Daoy (cell line): Measurements from ENCODE around the gene ZMAT5. TPM values are rescaled to one million over a fixed set of nuclear protein-coding genes. Genes with fewer than 3 reads are reported as not detected.

ENCODE experiments used
- DNase-seq: peaks from one replicate; pipeline ENCODE4 v3.0.0-alpha.2; 2015; ENCODE audit warnings: low read depth
- total RNA-seq: library from RNA; depleted of rRNA; stranded (reverse); fragments of >200 nt; shearing (Covaris generic); gene quantifications from 2 replicates; pipeline ENCODE4 v1.2.3, GENCODE V29; 2014

ZMAT5 gene
- total RNA-seq, 1 experiment from 2014 or later, result 25.8 TPM

DNA sequence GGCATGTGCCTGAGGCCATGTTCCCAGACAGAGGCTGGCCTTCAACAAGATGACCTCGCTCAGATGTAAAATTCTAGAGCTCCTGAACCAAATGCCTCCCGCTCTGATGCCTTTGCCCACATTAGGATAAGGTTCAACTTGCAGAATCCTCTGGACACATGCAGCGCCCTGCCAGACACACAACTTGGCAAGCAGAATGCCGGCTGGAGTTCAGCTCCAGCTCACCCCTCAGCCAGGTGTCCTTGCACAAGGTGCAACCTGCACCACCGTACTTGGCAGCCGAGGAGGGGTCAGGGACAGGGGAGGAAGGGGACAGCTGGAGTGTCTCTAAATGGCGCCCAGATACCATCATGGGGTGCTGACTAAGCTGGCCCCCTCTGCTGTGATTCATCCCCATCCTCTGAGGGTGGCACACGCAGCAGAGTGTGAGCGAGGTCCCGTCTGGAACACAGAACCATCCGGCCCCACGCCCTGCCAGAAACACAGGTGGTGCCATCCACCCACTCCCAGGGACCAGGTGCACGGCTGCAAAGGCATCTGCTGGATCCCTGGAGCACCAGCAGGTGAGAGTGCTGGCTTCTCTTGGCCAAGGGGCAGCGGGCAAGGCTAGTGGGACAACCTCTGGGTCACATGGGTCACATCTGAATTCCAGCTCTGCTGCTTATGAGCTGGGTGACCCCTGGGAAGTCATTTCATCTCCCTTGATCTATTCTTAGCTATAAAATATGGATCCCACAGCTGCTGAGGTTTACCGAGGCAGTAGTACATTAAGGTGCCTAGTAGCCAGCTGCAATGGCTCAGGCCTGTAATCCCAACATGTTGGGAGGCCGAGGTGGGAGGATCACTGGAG is 12.8 kb downstream of the ZMAT5 start:
- DNase-seq, result no peak

DNA sequence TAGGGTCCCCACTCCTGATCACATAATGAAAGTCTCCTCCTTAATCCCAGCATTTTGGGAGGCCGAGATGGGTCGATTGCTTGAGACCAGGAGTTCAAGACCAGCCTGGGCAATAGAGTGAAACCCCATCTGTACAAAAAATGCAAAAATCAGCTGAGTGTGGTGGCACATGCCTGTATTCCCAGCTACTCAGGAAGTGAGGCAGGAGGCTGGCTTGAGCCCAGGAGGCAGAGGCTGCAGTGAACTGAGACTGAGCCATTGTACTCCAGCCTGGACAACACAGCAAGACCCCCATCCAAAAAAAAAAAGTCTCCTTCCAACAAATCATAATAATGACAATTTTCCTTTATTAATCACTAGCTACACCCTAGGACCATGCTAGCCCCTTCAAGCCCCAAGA is 15.1 kb downstream of the ZMAT5 start:
- no peak for DNase-seq

DNA sequence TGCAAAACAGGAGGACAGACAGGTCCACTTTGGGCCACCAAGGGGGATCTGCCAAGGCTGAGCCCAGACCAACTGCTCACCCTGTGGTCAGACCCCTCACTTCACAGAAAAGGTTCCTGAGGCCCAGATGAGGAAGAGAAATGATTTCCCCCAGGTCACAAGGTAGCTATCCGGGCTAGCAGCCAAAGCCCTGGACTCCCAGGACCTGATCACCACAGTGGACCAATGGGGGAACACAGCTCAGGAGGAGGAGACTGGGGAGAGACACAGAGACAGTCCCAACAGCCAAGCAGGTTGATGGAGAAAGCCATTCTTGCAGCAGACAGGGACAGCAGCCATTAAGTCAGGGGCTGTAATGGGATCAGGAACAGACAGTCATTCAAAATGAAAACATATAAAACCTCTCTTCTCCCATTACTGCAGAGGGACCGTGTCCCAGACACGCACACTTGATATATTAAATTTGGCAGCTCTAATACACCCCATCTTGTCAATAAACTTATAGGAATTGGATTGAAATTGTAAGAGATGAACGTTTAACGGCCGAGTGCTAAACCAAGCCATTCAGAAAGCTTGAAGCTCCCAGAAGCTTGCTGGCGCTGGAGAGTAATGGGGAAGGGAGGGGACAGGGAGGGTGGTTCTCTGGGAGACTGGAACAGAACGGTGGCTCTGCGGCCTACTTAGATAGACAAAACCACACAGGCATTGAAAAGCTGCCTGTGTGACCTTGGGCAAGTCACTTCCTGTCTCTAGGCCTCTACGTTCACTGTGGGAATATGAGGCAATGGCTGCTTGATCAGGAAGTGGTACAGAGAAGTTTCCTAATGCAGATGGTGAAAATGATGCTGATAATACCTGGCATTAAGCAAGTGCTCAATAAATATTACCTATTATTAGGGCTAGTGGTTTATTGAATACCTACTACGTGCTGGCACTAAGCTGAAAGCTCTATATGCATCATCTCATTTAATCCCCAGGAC is 16.0 kb downstream of the ZMAT5 start:
- DNase-seq, result no peak

DNA sequence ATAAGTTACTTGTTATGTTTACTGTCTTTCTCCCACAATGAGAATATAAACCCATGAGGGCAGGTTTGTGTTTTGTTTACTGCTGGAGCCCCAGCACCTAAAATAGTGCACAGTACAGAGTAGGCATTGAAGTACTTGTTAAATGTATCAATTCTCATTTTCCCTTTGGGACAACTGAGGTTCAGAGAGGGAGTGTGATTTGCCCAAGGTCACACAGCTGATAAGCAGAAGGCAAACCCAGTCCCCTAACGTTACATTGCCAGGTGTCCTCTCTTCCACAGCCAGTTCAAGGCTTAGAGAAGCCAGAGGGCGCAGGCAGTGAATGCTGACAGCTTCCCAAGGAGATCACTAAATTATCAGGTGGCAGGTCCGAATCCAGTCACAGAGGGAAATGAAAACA is 16.8 kb downstream of the ZMAT5 start:
- DNase-seq, result no peak

DNA sequence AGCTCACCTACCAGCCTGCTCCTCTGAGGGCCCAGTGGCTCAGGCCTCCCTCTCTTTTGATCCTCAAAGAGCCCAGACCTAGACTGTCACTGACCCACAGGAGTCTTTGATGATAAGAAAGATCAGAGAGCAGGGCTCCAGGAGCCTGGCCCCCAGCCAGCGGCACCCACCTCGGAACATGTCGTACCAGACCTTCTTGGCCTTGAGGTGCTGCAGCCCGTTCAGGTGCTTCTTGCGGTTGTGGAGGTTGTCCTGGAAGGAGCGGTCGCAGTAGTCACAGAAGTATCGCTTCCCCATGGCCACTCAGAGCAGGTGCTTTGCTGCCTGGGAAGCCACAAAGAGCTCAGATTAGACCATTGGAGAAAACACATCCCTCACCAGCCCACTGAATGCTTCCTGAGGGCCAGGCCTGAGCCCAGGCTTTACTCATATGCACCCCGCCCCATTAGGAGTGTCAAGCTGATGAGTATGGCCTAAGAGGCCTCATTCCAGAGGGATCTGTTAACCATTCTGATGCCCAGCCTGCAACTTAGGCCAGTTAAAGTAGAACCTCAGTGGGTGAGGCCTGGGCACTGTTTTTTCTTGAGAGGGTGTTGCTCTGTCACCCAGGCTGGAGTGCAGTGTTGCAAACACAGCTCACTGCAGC is 18.4 kb downstream of the ZMAT5 start:
- DNase-seq, result no peak

DNA sequence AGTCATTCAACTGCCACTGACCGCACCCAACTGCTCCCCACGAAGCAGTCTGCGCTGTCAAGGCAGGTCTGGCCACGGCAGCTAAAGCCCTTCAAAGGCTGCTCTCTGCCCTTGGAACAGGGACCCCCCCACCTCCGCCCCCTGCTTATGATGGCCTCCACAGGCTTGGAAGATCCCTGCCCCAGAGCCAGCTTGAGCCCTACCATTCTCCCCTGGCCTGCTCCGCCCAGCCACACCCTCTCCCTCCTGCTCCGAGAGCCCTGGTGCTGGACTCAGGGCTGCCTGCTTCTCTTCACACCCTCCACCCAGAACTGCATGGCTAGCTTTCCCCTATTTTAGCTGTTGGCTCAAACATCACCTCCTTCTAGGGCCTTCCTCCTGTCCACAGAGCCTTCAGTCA is 19.0 kb downstream of the ZMAT5 start:
- DNase-seq, result no peak

DNA sequence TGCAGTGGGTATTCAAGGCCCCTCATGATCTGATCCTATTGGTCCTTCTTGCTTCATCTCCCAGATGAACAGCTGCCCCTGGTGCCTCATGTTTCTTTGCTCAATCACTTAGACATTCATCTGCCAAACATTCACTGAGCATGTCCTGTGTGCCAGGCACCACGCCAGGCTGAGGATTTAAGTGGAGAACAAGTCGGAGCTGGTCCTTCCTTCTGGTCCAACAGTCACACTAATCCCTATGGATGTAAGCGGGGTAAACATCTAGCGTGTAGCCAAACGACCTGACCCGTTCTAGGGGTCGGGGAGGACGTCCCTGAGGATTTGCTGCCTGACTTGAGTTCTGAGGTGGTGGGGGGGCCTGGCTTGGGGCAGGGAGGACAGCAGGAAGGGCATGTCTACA is 21.9 kb downstream of the ZMAT5 start:
- DNase-seq, result no peak

DNA sequence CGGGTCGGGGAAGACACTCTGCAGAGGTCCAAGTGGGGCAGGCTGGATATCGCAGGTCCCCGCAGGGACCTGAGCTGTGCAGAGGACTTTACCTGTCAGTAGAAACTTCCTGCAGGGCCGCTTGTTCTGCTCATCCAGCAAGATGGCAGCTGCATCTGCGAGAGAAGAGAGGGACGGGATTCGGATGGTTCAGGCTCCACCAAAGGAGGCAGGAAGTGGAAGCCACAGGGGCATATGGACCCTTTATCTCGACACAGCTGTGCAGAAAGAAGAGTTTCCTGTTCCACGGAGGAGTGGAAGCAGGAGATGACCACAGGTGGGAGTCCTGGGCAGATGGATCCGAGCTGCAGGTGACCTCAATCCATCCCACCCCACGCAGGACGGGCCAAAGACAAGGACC is 24.5 kb downstream of the ZMAT5 start:
- no peak for DNase-seq

DNA sequence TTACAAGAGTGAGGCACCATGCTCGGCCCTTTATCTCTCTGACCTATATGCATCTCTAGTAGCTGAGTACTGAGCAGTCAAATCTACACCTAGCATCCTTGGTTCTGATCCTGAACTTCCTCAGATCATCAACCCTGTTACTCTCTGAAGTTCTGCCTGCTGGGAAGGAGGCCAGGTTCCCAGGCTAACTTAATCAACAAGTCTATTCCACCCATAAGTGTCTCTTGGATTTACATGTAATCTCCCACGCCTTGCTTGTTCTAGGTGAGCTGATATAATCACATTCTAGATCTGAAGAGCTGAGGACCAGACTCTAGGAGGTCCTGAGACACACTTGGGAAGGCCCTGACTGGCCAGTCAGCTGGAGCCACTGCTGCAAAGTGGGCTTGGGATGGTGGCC is 24.9 kb downstream of the ZMAT5 start:
- DNase-seq, result no peak

DNA sequence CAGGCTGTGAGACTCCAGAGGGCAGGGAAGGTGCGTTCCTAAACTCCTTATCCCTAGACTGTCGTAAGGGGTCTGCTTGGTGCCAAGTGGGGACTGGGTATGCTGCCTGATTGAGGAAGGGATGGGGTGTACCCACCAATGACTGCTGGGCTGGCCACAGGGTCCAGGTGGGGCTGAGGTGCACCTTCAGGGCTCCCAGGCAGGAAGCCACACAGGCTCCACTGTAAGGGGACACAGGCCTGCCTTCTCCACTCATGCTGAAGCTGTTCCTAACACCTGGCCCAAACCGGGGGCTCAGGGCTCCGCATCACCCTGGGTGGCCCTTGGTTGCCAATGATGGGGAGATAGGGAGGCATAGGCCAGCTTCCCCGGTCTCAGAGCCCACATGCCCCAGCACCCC is 26.6 kb downstream of the ZMAT5 start:
- DNase-seq, result no peak

DNA sequence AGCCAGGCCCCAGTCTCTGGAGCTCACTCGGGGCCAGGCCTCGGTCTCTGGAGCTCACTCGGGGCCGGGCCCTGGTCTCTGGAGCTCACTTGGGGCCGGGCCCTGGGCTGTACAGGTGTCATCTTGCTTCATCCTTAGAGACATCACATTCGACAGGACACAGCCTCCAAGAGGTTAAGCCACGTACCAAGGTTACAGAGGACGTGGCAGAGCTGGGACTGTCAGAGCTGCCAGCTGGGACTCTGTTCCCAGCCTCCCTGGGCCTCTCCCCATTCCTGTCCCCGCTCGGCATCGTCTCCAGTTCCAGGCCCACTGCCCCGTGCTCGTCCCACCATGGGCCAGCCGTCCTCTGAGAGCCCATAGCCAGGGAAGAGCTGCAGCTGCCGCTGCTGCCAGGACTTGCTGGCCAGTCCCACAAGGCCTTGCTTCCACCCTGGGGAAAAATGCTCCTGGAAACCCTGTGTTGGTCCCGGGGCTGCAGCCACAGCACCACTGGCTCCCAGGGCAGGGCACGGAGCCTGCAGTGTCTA is 27.4 kb downstream of the ZMAT5 start:
- DNase-seq, result no peak

DNA sequence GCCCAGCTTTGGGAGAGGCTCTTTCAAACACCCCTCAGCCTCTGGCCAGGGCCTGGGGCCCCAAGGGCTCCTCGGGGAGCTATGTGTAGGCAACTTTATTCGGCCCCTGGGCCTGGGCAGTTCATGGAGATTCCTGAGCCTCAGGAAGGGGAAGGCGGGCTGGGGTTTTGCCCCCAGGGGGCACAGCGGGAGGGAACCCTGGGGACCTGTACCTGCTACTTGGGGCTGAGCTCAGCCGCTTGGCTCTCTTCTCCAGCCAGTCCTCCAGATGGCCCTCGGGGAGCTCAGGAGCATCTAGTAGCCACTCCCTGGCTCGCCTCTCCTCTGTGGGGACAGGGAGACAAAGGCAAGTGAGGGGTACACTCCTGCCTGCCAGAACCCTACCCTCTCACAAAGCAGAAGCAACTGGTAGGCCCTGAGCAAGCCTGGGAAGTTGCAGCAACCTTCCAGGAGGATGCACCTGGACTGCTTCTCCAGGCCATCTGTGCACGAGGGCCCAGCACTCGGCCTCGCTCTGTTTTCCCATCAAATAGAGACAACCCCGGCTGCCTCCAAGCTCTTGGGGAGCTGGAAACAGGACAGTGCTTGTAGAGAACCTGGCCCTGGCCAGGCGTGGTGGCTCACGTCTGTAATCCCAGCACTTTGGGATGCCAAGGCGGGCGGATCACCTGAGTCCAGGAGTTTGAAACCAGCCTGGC is 28.5 kb downstream of the ZMAT5 start:
- DNase-seq, result no peak

DNA sequence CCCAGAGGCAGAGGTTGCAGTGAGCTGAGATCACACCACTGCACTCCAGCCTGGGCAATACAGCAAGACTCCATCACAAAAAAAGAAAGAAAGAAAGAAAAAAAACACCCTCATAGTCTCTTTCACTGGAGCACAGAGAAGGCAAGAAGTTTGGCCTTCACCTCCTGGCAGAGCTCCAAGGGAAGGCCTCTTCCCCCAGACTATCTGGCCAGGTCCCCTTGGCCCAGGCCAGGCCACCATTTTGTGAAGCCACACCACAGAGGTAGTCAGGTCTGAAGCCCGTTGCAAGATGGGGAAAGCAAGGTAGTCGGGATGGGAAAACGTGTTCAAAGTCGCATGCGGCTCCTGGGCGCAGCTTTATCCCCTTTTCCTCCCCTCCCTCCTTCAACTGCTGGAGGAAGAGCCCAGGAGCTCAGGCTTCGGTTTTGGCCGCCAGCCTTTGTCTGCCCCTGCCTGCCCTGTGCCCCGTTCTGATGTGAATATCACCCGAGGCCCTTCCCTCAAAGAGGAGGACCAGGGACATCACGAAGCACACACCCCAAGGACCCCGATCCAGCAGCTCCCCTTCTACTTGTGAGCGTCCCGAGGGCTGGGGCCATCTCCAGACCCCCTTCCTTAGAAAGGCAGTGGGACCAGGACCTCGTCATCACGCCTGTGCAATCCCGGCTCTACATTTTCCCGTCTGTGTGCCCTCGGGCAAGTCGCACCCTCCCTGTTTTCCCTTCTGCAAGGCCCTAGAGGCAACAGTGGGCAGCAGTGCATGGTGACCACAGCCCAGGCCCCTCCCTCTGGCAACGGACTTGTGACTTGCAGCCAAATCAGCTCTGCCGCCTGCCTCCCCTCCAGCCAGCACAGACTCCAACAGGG is 29.3 kb downstream of the ZMAT5 start:
- no peak for DNase-seq

DNA sequence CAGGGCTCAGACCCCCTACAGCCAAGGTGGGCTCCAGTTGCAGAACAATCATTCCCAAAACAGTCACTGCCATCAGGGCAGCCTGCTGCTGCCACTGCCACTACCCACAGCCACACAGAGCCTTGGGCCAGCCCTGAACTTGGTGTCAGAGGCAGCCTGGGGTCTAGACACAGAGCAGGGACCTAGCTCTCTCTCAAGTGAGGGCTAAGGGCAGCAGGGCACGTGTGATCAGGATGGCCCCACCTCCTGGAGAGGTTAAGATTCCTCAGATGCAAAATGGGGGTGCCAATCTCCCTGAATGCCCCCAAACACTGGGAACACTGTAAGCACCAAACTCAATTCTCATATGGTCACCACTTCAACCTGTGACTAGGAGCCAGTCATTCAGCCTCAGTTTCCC is 31.4 kb downstream of the ZMAT5 start:
- no peak for DNase-seq

DNA sequence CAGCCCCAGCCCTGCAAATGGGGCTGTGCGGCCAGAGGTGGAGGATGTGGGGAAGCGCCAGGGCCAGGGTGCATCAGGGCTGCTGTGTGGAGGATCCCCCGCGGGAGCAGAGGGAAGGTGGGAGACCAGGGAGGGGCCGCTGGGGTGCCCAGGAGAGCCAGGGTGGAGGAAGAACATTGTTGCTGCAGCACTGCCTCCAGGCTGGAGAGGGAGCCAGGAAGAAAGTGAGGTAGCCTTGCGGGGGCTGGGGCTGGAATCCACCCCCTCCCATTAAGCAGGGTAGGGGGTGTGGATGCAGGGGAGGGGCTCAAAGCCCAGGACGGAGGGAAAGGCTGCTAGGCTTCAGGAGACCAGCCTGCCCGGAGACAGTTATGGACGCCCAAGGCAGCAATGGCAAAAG is 32.0 kb downstream of the ZMAT5 start:
- DNase-seq, result no peak

DNA sequence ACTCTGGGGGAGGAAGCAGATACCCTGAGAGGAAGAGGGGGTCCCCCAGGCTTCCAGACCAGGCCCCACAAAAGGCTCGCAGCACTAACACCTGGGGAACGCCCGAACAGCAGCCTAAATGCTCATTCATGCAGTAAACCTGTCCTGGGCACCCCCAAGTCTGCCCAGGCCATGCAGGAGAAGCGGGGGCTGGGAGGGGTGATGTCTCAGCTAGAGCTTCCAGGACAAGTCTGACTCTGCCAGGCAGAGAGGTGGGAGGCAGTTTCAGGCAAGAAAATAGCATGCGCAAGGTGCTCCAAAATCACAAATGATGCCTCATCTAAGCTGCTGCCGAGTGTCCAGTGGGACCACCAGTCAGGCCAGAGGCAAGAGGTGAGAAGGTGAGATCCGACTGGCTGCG is 32.4 kb downstream of the ZMAT5 start:
- no peak for DNase-seq

DNA sequence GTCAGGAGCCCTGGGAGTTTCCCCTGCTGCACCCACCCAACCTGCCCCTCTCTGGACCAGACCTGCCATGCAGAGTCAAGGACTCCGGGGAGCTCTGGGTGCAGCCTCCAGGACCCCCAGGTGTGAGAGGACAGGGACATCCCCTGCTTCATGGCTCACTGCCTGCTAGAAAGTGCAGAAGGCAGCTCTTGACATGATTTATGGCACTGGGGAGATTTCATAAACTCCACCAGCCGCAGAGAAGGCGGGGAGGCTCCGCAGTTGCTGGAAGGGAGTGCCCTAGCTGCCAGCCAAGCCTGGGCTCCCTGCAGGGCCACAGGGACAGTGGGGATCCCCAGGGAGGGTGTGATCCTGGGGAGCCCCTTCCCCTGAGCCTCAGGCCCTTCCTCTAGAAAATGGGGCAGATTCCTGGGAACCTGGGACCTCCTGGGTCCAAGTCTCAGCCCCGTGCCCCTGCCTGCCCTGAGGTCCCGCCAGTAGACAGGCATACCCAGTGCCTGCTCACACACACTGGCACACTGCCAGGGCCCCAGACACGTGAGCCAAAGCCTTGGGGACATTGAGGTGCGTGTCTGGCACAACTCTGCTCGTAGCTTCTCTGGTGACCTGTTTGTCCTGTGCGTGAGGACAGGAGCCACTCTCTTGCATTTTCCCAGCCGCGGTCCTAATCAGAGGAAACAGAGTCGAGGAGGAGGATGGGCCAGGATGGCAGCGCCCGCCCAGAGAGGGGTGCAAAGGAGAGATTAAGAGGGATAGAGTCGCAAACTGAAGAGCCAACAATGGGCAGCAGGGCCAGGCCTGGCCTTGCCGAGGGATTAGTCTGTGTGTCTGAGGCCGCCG is 33.2 kb downstream of the ZMAT5 start:
- no peak for DNase-seq

DNA sequence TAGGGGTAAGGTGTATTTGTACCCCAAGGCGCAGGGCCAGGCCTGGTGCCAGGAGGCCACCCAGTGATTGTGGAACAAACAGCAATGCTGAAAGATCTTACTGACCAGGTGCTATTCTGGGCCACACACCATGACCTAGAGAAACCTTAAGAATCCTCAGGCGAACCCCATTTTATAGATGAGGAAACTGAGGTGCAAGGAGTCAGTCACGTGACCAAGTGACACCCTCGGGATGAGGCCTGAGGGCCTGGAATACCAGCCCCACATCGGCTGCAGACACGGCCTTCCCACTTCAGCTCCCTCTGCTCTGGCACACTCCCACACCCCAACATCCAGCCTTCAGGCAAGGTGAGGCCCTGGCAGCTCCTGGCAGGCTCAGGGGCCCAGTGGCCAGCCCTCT is 33.9 kb downstream of the ZMAT5 start:
- DNase-seq, result no peak

DNA sequence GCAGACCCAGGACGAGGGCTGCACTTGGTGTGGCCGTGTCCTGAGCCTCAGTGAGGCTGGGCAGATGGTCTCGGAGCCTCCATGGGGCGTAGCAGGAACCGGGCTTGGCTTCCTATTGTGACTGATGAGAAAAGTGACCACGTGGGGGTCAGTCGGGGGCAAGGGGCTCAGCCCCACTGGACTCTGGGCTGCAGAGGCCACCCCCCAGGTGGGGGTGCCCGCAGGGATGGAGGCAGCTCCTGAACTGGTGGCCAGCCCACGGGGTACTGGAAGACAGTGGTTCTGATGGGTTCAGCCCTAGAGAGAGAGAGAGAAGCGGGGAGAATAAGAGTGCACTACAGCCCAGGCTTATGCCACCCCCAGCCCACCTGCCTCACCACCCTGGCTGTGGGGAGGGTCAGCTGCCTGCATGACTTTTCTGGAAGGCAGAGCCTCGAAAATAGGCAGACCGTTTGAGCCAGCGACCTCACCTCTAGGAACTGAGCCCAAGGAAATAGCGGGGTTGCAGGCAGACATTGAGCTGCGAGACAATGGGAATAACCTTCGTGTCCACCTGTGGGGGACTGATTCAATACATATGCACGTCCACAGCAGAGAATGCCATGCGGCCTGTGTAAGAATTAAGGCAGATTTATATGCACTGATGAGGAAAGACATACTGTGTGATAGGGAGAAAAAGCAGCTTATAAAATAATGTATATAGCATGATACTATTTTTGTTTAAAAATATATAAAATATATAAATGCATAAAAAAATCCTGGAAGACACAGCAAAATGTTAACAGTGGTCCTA is 35.6 kb downstream of the ZMAT5 start:
- DNase-seq, result no peak
